Keratinocyte (primary cell): ENCODE results near the gene DYNLT1. TPM values are rescaled to one million over a fixed set of nuclear protein-coding genes. Genes with fewer than 3 reads are reported as not detected.

Source experiments
- DNase-seq: peaks from one replicate; pipeline ENCODE4 v3.0.0-alpha.2; 2011; ENCODE audit warnings: low read depth, missing footprints, low spot score
- FAIRE-seq: peaks from 2 replicates; lab custom pipeline; 2011; peaks lifted over from hg19 to GRCh38; lab: Jason Lieb, UNC
- H2AFZ ChIP-seq: 2 replicates; pipeline ENCODE4 v1.6.0; 2012; ENCODE audit warnings: low read length, control low read depth, inconsistent platforms; ENCODE audit not compliant: control insufficient read depth
- H3K27ac ChIP-seq: 2 replicates; pipeline ENCODE4 v1.5.1; 2011; ENCODE audit warnings: low read length; ENCODE audit not compliant: control insufficient read depth, insufficient read depth
- H3K27me3 ChIP-seq: 3 replicates; pipeline ENCODE4 v1.6.0; 2011; ENCODE audit warnings: low read length; ENCODE audit not compliant: control insufficient read depth, insufficient read depth; ENCODE audit errors: extremely low read depth
- H3K36me3 ChIP-seq, 2 experiments: 2 replicates in 1 of 2; 3 replicates in 1 of 2; pipeline ENCODE4 v1.5.1; 2011; ENCODE audit warnings: low read length in 2 of 2, mild to moderate bottlenecking in 1 of 2; ENCODE audit not compliant: control insufficient read depth in 2 of 2, insufficient read depth in 2 of 2; ENCODE audit errors: extremely low read depth in 1 of 2
- H3K4me1 ChIP-seq: 3 replicates; pipeline ENCODE4 v1.5.1; 2011; ENCODE audit warnings: low read length; ENCODE audit not compliant: control insufficient read depth, insufficient read depth; ENCODE audit errors: extremely low read depth
- H3K4me2 ChIP-seq: 3 replicates; pipeline ENCODE4 v1.6.0; 2011; ENCODE audit warnings: low read depth, low read length; ENCODE audit not compliant: control insufficient read depth, insufficient read depth; ENCODE audit errors: extremely low read depth
- H3K4me3 ChIP-seq, 3 experiments: fragments of 200-600 bp in 1 of 3; sonication (generic) in 1 of 3; 2 replicates in 2 of 3; 3 replicates in 1 of 3; pipeline ENCODE4 v1.5.1; 2011 to 2016; ENCODE audit warnings: low read length in 3 of 3, mild to moderate bottlenecking in 3 of 3, control low read depth in 2 of 3, inconsistent platforms in 1 of 3, low read depth in 1 of 3, mixed read lengths in 1 of 3, mixed run types in 1 of 3, moderate library complexity in 1 of 3; ENCODE audit not compliant: control insufficient read depth in 2 of 3, insufficient read depth in 2 of 3; ENCODE audit errors: extremely low read depth in 1 of 3
- H3K79me2 ChIP-seq: 2 replicates; pipeline ENCODE4 v1.6.0; 2012; ENCODE audit warnings: low read length; ENCODE audit not compliant: control insufficient read depth, insufficient read depth
- H3K9ac ChIP-seq: 3 replicates; pipeline ENCODE4 v1.6.0; 2011; ENCODE audit warnings: low read length; ENCODE audit not compliant: control insufficient read depth, insufficient read depth; ENCODE audit errors: extremely low read depth
- H3K9me1 ChIP-seq: 3 replicates; pipeline ENCODE4 v1.6.0; 2011; ENCODE audit warnings: low read length; ENCODE audit not compliant: control insufficient read depth, insufficient read depth; ENCODE audit errors: extremely low read depth
- H3K9me3 ChIP-seq: 2 replicates; pipeline ENCODE4 v1.5.1; 2012; ENCODE audit warnings: low read depth, low read length; ENCODE audit not compliant: control insufficient read depth
- H4K20me1 ChIP-seq: 3 replicates; pipeline ENCODE4 v1.6.0; 2011; ENCODE audit warnings: low read length; ENCODE audit not compliant: control insufficient read depth, insufficient read depth; ENCODE audit errors: extremely low read depth
- EZH2 ChIP-seq: IDR thresholded peaks from one replicate; pipeline ENCODE4 v1.6.1; 2012; ENCODE audit warnings: inconsistent platforms, mild to moderate bottlenecking, low read length, moderate library complexity
- dilution Hi-C: fragments of 300-500 bp; cut with MboI; formaldehyde crosslinking; loops from one replicate; pipeline ENCODE4 v1.7.0; 2020; ENCODE audit warnings: low sequenced_read_pairs; ENCODE audit not compliant: extremely low pct_ligation_motif_present
- polyA plus RNA-seq, 5 experiments: library from polyadenylated mRNA; depleted of rRNA in 3 of 5; stranded (reverse) in 3 of 5; stranded (forward) in 1 of 5; unstranded in 1 of 5; fragments of >200 nt; gene quantifications; 1 replicate in 1 of 5; 2 replicates in 3 of 5; 3 replicates in 1 of 5; pipeline versions ENCODE4 v1.2.1 to v1.2.3, GENCODE V29; 2011 to 2012; ENCODE audit warnings: missing spikeins in 2 of 5, low read depth in 1 of 5, low replicate concordance in 1 of 5
- TF ChIP-seq, protein P1 (sequence below), 3 experiments: IDR thresholded peaks in 1 of 3; conservative IDR thresholded peaks in 1 of 3; optimal IDR thresholded peaks in 1 of 3; 2 replicates in 2 of 3; 3 replicates in 1 of 3; pipeline versions ENCODE3 to v1.5.1; 2011; ENCODE audit warnings: low read length in 3 of 3, mild to moderate bottlenecking in 3 of 3, moderate library complexity in 2 of 3, control low read depth in 1 of 3, inconsistent platforms in 1 of 3; ENCODE audit not compliant: insufficient read depth in 2 of 3; ENCODE audit errors: extremely low read depth in 1 of 3

Gene DYNLT1
- polyA plus RNA-seq, 1 donor (not counting 4 experiments of a cell fraction or from before 2014, with no cell fraction given), result 354 TPM

DNA sequence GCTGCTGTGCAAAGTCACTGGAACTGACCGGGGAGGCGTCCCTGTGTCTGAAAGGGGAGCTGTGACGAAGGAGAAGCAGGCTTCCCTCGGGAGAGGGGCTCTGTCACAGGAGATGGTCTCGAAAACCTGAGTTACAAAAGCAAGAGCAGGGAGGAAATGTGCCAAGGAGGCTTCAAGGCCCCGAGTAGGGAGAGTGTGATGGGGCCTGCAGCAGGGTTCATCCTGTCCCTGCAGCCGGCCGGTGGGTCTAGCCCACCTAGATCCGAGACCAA is 16.7 kb downstream of the DYNLT1 start:
- dilution Hi-C loops, result no loop called here
- TF ChIP-seq, protein P1, sequence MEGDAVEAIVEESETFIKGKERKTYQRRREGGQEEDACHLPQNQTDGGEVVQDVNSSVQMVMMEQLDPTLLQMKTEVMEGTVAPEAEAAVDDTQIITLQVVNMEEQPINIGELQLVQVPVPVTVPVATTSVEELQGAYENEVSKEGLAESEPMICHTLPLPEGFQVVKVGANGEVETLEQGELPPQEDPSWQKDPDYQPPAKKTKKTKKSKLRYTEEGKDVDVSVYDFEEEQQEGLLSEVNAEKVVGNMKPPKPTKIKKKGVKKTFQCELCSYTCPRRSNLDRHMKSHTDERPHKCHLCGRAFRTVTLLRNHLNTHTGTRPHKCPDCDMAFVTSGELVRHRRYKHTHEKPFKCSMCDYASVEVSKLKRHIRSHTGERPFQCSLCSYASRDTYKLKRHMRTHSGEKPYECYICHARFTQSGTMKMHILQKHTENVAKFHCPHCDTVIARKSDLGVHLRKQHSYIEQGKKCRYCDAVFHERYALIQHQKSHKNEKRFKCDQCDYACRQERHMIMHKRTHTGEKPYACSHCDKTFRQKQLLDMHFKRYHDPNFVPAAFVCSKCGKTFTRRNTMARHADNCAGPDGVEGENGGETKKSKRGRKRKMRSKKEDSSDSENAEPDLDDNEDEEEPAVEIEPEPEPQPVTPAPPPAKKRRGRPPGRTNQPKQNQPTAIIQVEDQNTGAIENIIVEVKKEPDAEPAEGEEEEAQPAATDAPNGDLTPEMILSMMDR (optimal IDR thresholded peaks at IDR 0.05 in 1 of 3, IDR thresholded peaks at IDR 0.05 in 1 of 3, conservative IDR thresholded peaks at IDR 0.05 in 1 of 3; ENCODE audit: extremely low read depth in 1 of 3, insufficient read depth in 2 of 3, low read length in 3 of 3), result no peak
- TF ChIP-seq EZH2, result no peak
- FAIRE-seq, result no peak

DNA sequence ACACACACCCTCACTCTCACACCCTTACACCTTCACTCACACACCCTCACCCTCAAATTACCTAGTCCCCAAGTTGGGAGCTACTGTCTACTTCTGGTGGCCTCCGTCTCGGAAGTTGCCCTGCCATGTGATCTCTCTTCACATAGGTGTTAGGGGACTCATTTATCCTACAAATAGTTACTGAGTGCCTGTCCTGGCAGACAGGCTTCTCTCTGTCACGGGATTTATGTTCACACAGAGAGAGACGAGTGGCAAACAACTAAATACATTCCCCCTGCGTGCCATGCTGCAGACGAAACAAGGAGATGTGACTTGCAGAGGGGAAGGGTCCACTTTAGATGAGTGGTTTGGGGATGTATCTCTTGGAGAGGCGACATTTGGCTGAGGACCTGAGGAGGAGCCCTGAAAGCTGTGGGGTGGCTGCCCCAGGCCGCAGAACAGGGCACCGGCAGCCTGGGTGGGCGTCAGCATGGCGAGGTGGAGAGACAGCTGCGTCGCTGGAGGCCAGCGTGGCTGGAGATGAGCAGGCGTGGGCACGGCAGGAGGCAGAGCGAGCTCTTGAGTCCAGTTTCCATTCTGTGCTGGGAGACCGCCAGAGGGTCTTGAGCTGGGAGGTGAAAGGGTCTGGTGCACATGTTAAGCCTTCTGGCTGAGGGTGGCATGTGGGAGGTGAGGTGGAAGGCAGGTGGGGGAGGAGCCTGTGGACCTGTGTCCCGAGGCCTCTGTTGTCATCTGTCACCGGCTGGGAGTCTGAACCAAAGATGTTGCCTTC is 17.2 kb downstream of the DYNLT1 start:
- no peak overlapping the region for H3K27ac ChIP-seq
- H3K9me1 ChIP-seq, result no peaks in the 10 kb centered on the region
- DNase-seq (no peak), FAIRE-seq (no peak)
- peaks cover 9% of the 10 kb centered on the region for H3K4me1 ChIP-seq
- no peaks in the 10 kb centered on the region for H4K20me1 ChIP-seq
- dilution Hi-C loops, result no loop called here
- H2AFZ ChIP-seq, result no peak overlapping the region
- H3K4me2 ChIP-seq, result no peak overlapping the region
- no peak for TF ChIP-seq EZH2
- TF ChIP-seq, protein P1 (optimal IDR thresholded peaks at IDR 0.05 in 1 of 3, IDR thresholded peaks at IDR 0.05 in 1 of 3, conservative IDR thresholded peaks at IDR 0.05 in 1 of 3; ENCODE audit: extremely low read depth in 1 of 3, insufficient read depth in 2 of 3, low read length in 3 of 3), result no peak
- peaks cover 3% of the 10 kb centered on the region for H3K79me2 ChIP-seq
- H3K9ac ChIP-seq, result no peak overlapping the region
- peaks cover 29 to 35% of the 10 kb centered on the region in 2 experiments for H3K36me3 ChIP-seq
- H3K4me3 ChIP-seq, result no peak overlapping the region
- no peaks in the 10 kb centered on the region for H3K9me3 ChIP-seq
- no peaks in the 10 kb centered on the region for H3K27me3 ChIP-seq

More for the DNA sequence above, 16.7 kb downstream of the DYNLT1 start:
- no peak overlapping the region for H3K4me3 ChIP-seq
- H3K9me1 ChIP-seq, result no peaks in the 10 kb centered on the region
- no peaks in the 10 kb centered on the region for H3K9me3 ChIP-seq
- H3K4me1 ChIP-seq, result peaks cover 11% of the 10 kb centered on the region
- H4K20me1 ChIP-seq, result no peaks in the 10 kb centered on the region
- no peak overlapping the region for H3K27ac ChIP-seq
- DNase-seq, result no peak
- no peaks in the 10 kb centered on the region for H3K27me3 ChIP-seq
- H3K4me2 ChIP-seq, result no peak overlapping the region
- H2AFZ ChIP-seq, result no peak overlapping the region
- H3K79me2 ChIP-seq, result peaks cover 3% of the 10 kb centered on the region
- peaks cover 24 to 33% of the 10 kb centered on the region in 2 experiments for H3K36me3 ChIP-seq
- H3K9ac ChIP-seq, result no peak overlapping the region
